Stimulated activated CD4-positive, alpha-beta T cell treated with anti-CD3 and anti-CD28 coated beads, TNF-alpha, amount 100 ng/mL, for 4 hours (primary cell): ENCODE results near the gene ARHGAP15.

Experiments
- DNase-seq, 3 experiments: peaks; one replicate each; pipeline ENCODE4 v3.0.0-alpha.2; 2020; ENCODE audit warnings: low read depth in 3 of 3

Gene ARHGAP15

GRCh38 chr2:143262389-143262788, 133.2 kb downstream of the ARHGAP15 start:
- no peak for DNase-seq

- DNase-seq = no peak
Observed at GRCh38 chr2:143263066-143263625, 133.9 kb downstream of the ARHGAP15 start.

GRCh38 chr2:143264851-143265250, 135.6 kb downstream of the ARHGAP15 start:
- DNase-seq = no peak

GRCh38 chr2:143279672-143280071, 150.5 kb downstream of the ARHGAP15 start:
- no peak for DNase-seq

- no peak for DNase-seq
Observed at GRCh38 chr2:143280097-143280757, 151.0 kb downstream of the ARHGAP15 start.

- DNase-seq = no peak
Observed at GRCh38 chr2:143282684-143283083, 153.5 kb downstream of the ARHGAP15 start.

- DNase-seq = peak in 1 of 3 experiments; percentile 5
Observed at GRCh38 chr2:143284087-143284675, 155.0 kb downstream of the ARHGAP15 start.

GRCh38 chr2:143289025-143289424, 159.8 kb downstream of the ARHGAP15 start:
- no peak for DNase-seq

- DNase-seq = no peak
Observed at GRCh38 chr2:143290221-143290620, 161.0 kb downstream of the ARHGAP15 start.

- no peak for DNase-seq
Observed at GRCh38 chr2:143294068-143294467, 164.8 kb downstream of the ARHGAP15 start.

GRCh38 chr2:143296089-143296488, 166.9 kb downstream of the ARHGAP15 start:
- DNase-seq = no peak

GRCh38 chr2:143297182-143297581, 168.0 kb downstream of the ARHGAP15 start:
- no peak for DNase-seq

- no peak for DNase-seq
Observed at GRCh38 chr2:143300536-143300935, 171.3 kb downstream of the ARHGAP15 start.

GRCh38 chr2:143311426-143311825, 182.2 kb downstream of the ARHGAP15 start:
- DNase-seq = no peak

GRCh38 chr2:143312441-143312840, 183.2 kb downstream of the ARHGAP15 start:
- no peak for DNase-seq

- no peak for DNase-seq
Observed at GRCh38 chr2:143313861-143314260, 184.6 kb downstream of the ARHGAP15 start.

GRCh38 chr2:143321994-143322393, 192.8 kb downstream of the ARHGAP15 start:
- DNase-seq = no peak

- DNase-seq = no peak
Observed at GRCh38 chr2:143329288-143329687, 200.1 kb downstream of the ARHGAP15 start.

GRCh38 chr2:143333168-143333791, 204.1 kb downstream of the ARHGAP15 start:
- no peak for DNase-seq

GRCh38 chr2:143333847-143334246, 204.6 kb downstream of the ARHGAP15 start:
- no peak for DNase-seq

GRCh38 chr2:143334837-143335236, 205.6 kb downstream of the ARHGAP15 start:
- DNase-seq = no peak

- DNase-seq = no peak
Observed at GRCh38 chr2:143336719-143337210, 207.5 kb downstream of the ARHGAP15 start.

GRCh38 chr2:143341478-143341877, 212.3 kb downstream of the ARHGAP15 start:
- no peak for DNase-seq
